Epithelial cell of esophagus (primary cell): ENCODE data around the gene PPIL6.

Experiments
- DNase-seq: peaks from one replicate; pipeline ENCODE4 v3.0.0; 2010; ENCODE audit warnings: low read depth
- H3K4me3 ChIP-seq: 2 replicates; pipeline ENCODE4 v1.5.1; 2011; ENCODE audit warnings: mild to moderate bottlenecking, low read length, control low read depth
- TF ChIP-seq, protein P1 (sequence below): IDR thresholded peaks from 2 replicates; pipeline ENCODE4 v1.5.1; 2011; ENCODE audit warnings: low read depth, mild to moderate bottlenecking, low read length, control low read depth, inconsistent platforms; ENCODE audit not compliant: insufficient read depth; ENCODE audit errors: missing control alignments

Gene PPIL6

DNA sequence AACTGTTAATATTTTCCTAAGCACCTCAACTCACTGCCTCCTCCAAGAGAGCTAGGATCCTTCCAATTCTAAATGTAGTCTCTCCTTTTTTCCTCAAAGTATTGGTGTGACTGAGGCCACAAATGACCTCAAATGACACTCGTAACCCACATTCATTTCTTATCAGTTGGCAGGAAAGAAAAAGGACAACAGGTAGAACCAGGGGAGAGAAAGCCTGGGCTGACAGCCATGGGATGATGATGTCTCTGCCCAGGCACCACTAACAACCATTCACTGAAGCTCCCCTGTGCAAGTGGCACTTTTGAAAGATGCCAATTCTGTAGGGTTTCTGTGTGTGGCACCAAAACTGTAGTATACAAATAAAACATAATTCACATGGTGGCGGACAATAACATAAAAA, 35.2 kb upstream of the PPIL6 start:
- DNase-seq, result no peak
- no peak overlapping the region for H3K4me3 ChIP-seq
- TF ChIP-seq, protein P1, sequence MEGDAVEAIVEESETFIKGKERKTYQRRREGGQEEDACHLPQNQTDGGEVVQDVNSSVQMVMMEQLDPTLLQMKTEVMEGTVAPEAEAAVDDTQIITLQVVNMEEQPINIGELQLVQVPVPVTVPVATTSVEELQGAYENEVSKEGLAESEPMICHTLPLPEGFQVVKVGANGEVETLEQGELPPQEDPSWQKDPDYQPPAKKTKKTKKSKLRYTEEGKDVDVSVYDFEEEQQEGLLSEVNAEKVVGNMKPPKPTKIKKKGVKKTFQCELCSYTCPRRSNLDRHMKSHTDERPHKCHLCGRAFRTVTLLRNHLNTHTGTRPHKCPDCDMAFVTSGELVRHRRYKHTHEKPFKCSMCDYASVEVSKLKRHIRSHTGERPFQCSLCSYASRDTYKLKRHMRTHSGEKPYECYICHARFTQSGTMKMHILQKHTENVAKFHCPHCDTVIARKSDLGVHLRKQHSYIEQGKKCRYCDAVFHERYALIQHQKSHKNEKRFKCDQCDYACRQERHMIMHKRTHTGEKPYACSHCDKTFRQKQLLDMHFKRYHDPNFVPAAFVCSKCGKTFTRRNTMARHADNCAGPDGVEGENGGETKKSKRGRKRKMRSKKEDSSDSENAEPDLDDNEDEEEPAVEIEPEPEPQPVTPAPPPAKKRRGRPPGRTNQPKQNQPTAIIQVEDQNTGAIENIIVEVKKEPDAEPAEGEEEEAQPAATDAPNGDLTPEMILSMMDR, result no peak

DNA sequence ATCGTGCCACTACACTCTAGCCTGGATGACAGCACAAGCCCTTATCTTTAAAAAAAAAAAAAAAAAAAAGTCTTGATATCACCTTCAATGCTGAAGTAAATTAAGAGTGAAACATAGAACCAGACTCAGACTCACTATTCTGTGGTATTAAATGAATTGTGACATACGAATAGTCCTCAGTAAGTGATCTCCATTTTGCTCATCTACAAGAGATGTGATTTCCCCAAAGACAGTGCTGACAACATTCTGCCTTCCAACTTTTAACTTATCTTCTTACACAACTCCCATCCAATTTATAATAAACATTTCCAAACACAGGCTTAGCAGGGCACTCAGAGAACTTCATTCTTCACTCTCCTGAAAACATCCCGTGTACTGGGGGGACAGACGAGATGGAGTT, 34.6 kb upstream of the PPIL6 start:
- no peak for DNase-seq
- TF ChIP-seq, protein P1, result no peak

DNA sequence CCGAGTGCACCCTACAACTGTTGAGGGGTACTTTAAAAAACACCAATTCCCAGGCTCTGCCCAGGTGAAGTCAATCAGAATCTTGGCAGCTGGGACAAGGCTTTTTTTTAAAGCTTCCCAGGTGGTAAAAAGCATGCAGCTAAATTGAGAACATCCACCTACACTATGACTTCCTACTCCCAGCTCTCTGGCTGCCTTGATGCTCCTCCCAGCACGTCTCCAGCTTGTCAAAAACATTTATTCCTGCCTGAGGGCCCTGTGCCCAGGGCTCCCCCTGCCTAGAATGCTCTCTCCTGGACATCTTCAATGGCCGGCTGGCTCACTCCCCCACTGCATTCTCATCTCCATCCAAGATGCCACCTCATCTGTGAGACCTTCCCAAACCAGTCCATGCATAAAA, 32.7 kb upstream of the PPIL6 start:
- TF ChIP-seq, protein P1, result no peak
- no peak overlapping the region for H3K4me3 ChIP-seq
- no peak for DNase-seq

More for the DNA sequence above, 34.6 kb upstream of the PPIL6 start:
- no peak overlapping the region for H3K4me3 ChIP-seq

DNA sequence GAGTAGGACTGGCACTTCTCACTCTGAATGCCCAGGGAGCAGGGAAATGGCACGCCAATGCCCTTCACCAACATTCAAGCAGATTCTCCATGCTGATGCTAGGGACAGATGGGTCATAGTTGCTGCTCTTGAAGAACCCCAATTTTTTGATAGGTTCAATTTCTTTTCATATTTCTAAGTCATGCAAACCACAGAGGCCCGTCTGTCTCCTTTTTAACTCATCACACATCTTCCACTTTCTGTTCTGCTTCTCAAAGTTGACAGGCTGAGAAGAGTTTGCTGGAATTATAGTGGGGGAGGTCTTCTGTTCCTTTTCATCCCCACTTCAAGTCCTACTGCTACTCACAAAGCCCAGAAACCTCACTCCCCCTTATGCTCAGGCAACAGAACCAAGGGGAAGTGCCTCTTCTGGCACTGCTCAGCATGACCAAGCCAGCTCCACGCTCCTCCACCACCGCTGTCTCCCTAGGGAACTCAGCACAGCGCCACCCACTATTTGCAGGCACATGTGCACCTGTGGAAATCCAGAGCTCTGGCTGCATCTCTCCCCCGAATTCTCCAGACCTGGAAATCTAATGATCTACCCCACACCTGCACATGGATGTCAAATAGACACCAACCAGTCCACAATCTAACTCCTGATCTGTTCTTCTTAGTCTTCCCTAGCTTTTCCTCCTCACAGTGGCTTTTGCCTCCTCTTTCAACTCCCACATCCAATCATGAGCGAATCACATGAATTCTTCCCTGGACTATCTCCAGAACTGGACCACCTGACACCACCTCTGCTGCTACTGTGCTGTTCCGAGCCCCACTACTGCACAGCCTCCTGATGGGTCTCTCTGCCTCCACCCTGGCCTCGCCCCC, 31.9 kb upstream of the PPIL6 start:
- TF ChIP-seq, protein P1, result no peak
- H3K4me3 ChIP-seq, result no peak overlapping the region
- no peak for DNase-seq

DNA sequence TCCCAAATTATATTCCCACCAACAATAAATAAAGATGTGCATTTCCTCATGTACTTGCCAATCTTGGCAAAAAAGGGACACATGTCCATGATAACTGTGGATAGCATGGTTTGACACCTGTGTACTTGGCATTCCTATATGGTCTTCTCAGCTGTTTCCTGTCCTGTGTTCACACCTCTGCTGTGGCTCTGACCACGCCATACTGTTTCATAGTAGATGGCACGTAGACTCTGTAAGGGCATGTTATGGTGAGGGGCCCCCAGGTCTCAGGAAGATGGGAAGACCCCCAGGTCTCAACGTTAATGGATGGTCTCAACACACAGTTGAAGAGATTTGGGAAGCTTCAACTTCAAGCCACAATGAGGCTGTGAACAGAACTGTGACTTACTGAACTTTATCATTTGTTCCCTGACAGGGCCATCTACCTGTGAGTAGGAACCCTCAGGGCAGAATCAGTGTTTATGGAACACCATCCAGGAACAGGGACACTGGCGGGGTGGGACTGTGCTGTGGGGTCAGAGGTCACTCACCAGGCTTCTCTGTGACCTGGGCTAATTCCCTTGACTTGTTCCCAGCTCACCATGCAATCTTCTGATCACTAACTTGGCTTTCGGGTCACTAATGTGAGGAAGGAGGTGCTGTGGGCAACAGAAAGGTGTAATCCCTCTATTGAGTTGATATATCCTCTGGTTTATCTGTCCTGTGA, 30.8 kb upstream of the PPIL6 start:
- TF ChIP-seq, protein P1, result no peak
- no peak for DNase-seq
- no peak overlapping the region for H3K4me3 ChIP-seq

DNA sequence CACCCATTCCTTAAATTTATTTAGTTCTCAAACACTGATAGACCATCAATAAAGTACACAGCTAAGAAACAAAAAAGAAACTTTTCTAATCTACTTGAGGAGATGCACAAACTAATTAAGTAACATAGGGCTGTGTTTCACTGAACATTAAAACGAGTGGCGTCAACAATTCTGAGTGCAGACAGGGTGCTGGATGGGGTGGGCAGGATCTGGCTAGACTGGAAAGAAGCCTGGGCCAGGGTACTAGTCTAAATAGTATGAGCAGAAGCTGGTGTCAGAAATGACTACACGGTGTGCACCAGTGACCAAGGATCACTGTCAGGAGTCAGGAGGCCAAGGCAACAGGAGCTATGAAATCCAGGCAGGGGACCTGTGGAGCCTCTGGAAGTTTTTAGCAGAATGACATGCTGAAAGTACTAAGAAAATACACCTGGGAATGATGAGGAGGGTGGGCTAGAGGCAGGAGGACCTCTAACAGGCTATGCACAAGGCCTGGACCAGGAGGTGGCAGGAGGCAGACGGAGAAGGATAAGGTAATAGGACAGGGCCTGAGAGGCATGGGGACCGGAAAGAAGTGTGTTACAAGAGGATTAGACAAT, 29.3 kb upstream of the PPIL6 start:
- TF ChIP-seq, protein P1, result no peak
- no peak overlapping the region for H3K4me3 ChIP-seq
- no peak for DNase-seq

DNA sequence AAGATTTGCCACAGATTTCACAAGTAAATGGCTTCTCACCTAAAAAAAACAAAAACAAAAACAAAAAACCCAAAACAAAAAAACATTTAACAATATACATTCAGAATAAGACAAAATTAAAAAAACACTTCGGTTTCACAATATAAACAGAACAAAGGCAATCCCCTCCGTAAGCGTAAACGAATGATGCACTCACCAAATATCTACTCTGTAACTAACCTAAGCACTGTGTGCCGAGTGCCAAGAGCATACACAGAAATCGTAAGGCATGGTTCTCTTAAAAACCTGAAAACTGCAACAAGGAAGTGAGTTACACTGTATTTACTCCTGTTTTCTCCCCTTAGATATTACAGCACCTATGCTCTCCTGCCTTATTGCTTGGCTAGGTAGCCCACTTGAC, 27.3 kb upstream of the PPIL6 start:
- TF ChIP-seq, protein P1, result no peak
- DNase-seq, result no peak
- no peak overlapping the region for H3K4me3 ChIP-seq
